Osteoblast (primary cell): Measurements from ENCODE around the gene PCDHA2. TPM values are rescaled to one million over a fixed set of nuclear protein-coding genes. Genes with fewer than 3 reads are reported as not detected.
"Not testable (repeated sequence)": the region's sequence is repeated elsewhere in the genome, so short reads cannot be mapped to it uniquely, and the experiment has no call there.

Source experiments
- DNase-seq: peaks from one replicate; pipeline ENCODE4 v3.0.0; 2011; ENCODE audit warnings: low spot score, mixed read lengths; ENCODE audit not compliant: insufficient read length; ENCODE audit errors: missing footprints
- H2AFZ ChIP-seq: 2 replicates; pipeline ENCODE4 v1.6.0; 2011; ENCODE audit warnings: mild to moderate bottlenecking, low read length
- H3K27ac ChIP-seq: 2 replicates; pipeline ENCODE4 v1.5.1; 2011; ENCODE audit warnings: mild to moderate bottlenecking, low read depth, low read length, moderate library complexity
- H3K27me3 ChIP-seq: 2 replicates; pipeline ENCODE4 v1.6.0; 2012; ENCODE audit warnings: mild to moderate bottlenecking, control low read depth, inconsistent platforms, low read length, moderate library complexity; ENCODE audit not compliant: insufficient read depth
- H3K36me3 ChIP-seq: 2 replicates; pipeline ENCODE4 v1.5.1; 2011; ENCODE audit warnings: mild to moderate bottlenecking, low read length, control low read depth, moderate library complexity; ENCODE audit not compliant: insufficient read depth
- H3K4me1 ChIP-seq: 2 replicates; pipeline ENCODE4 v1.5.1; 2011; ENCODE audit warnings: mild to moderate bottlenecking, low read length, control low read depth, moderate library complexity; ENCODE audit not compliant: insufficient read depth
- H3K4me2 ChIP-seq: 2 replicates; pipeline ENCODE4 v1.6.0; 2011; ENCODE audit warnings: mild to moderate bottlenecking, low read length; ENCODE audit not compliant: insufficient read depth
- H3K4me3 ChIP-seq: fragments of 200-600 bp; sonication (generic); 3 replicates; pipeline ENCODE4 v1.5.1; 2012; ENCODE audit warnings: mild to moderate bottlenecking, low read length, inconsistent platforms; ENCODE audit not compliant: insufficient read depth
- H3K79me2 ChIP-seq: 2 replicates; pipeline ENCODE4 v1.6.0; 2012; ENCODE audit warnings: mild to moderate bottlenecking, low read length, control low read depth, inconsistent platforms; ENCODE audit not compliant: insufficient read depth
- H3K9me3 ChIP-seq: 2 replicates; pipeline ENCODE4 v1.5.1; 2011; ENCODE audit warnings: low read depth, low read length, control low read depth
- H4K20me1 ChIP-seq: 2 replicates; pipeline ENCODE4 v1.6.0; 2012; ENCODE audit warnings: mild to moderate bottlenecking, low read length, control low read depth; ENCODE audit not compliant: insufficient read depth
- CTCF ChIP-seq: IDR thresholded peaks from 2 replicates; pipeline ENCODE4 v1.5.1; 2011; ENCODE audit warnings: mild to moderate bottlenecking, low read depth, low read length, moderate library complexity; ENCODE audit errors: extremely low read depth
- total RNA-seq: library from RNA; depleted of rRNA; stranded (reverse); fragments of >200 nt; gene quantifications from 2 replicates; pipeline ENCODE4 v1.2.3, GENCODE V29; 2012

The PCDHA2 gene
- total RNA-seq, 1 donor = under 0.01 TPM

GRCh38 chr5:140801494-140801841, 6.8 kb downstream of the PCDHA2 start:
- Histone ChIP-seq H3K36me3 (no peaks in the 10 kb centered on the region), H4K20me1 (no peaks in the 10 kb centered on the region), H3K79me2 (no peaks in the 10 kb centered on the region), H2AFZ (peak overlapping the region; percentile 59), H3K27ac (no peak overlapping the region), H3K4me2 (peak overlapping the region; percentile 71), H3K27me3 (no peaks in the 10 kb centered on the region), H3K4me1 (no peaks in the 10 kb centered on the region), H3K4me3 (peak overlapping the region; percentile 62), H3K9me3 (no peaks in the 10 kb centered on the region)
- peak; percentile 35 for TF ChIP-seq CTCF
- no peak for DNase-seq

GRCh38 chr5:140802381-140802780, 7.7 kb downstream of the PCDHA2 start:
- H4K20me1 ChIP-seq, H2AFZ ChIP-seq, DNase-seq, H3K79me2 ChIP-seq, H3K36me3 ChIP-seq, H3K4me2 ChIP-seq, H3K4me1 ChIP-seq, H3K4me3 ChIP-seq, H3K27ac ChIP-seq, H3K9me3 ChIP-seq, H3K27me3 ChIP-seq: not testable (repeated sequence)

GRCh38 chr5:140802781-140803271, 8.2 kb downstream of the PCDHA2 start:
- H4K20me1 ChIP-seq = no peaks in the 10 kb centered on the region
- H2AFZ ChIP-seq = no peak overlapping the region
- no peaks in the 10 kb centered on the region for H3K9me3 ChIP-seq
- no peak for DNase-seq
- H3K79me2 ChIP-seq = no peaks in the 10 kb centered on the region
- no peak overlapping the region for H3K4me2 ChIP-seq
- no peak overlapping the region for H3K4me3 ChIP-seq
- H3K36me3 ChIP-seq = no peaks in the 10 kb centered on the region
- H3K4me1 ChIP-seq = no peaks in the 10 kb centered on the region
- H3K27ac ChIP-seq = no peak overlapping the region
- no peaks in the 10 kb centered on the region for H3K27me3 ChIP-seq
- no peak for TF ChIP-seq CTCF

- Histone ChIP-seq H4K20me1 (no peaks in the 10 kb centered on the region), H3K79me2 (no peaks in the 10 kb centered on the region), H3K9me3 (no peaks in the 10 kb centered on the region), H2AFZ (peak within 1 kb of the TSS; percentile 65), H3K36me3 (no peaks in the 10 kb centered on the region), H3K4me3 (peak within 1 kb of the TSS; percentile 50), H3K27ac (no peak within 1 kb of the TSS), H3K4me2 (peak within 1 kb of the TSS; percentile 61), H3K4me1 (no peaks in the 10 kb centered on the region), H3K27me3 (no peaks in the 10 kb centered on the region)
- peak; percentile 40 for TF ChIP-seq CTCF
- no peak for DNase-seq
Measured at GRCh38 chr5:140806834-140807775, 12.5 kb downstream of the PCDHA2 start, which contains the start of gene PCDHA4. Gene PCDHA4 (plus strand): TSS chr5:140807068.

GRCh38 chr5:140808241-140808888, 13.7 kb downstream of the PCDHA2 start:
- H2AFZ ChIP-seq, DNase-seq, H3K36me3 ChIP-seq, H3K4me3 ChIP-seq, H3K9me3 ChIP-seq, H3K27ac ChIP-seq, H3K4me2 ChIP-seq, H3K79me2 ChIP-seq, H4K20me1 ChIP-seq, H3K4me1 ChIP-seq, H3K27me3 ChIP-seq: not testable (repeated sequence)
